Common myeloid progenitor, CD34-positive (primary cell): Measurements from ENCODE around the gene TBCA.

Source experiments
- CTCF ChIA-PET: fragments of 350-600 bp; sonication (Branson Sonifier 250); formaldehyde crosslinking; loops from one replicate; lab custom pipeline; 2021; ENCODE audit warnings: antibody characterized with exemption; lab: Charles Lee
- POLR2A ChIA-PET: fragments of 350-600 bp; sonication (Branson Sonifier 250); formaldehyde crosslinking; loops from one replicate; lab custom pipeline; 2021; ENCODE audit warnings: antibody characterized with exemption; lab: Charles Lee
- DNase-seq, 3 donors: peaks; one replicate each; pipeline versions ENCODE4 v3.0.0 to v3.0.0-alpha.2; 2013
- H3K27ac ChIP-seq, 2 experiments: 1 replicate in 1 of 2; 2 replicates in 1 of 2; pipeline ENCODE4 v1.7.0; 2013; ENCODE audit warnings: inconsistent platforms in 2 of 2, low read length in 2 of 2, mild to moderate bottlenecking in 2 of 2, low read depth in 1 of 2, moderate library complexity in 1 of 2; ENCODE audit not compliant: severe bottlenecking in 2 of 2, insufficient read depth in 1 of 2, poor library complexity in 1 of 2
- H3K27me3 ChIP-seq, 5 experiments: replicated peaks in 2 of 5; 1 replicate in 3 of 5; 2 replicates in 2 of 5; pipeline versions ENCODE4 v1.6.1 to v1.7.0; 2013; ENCODE audit warnings: low read length in 4 of 5, mild to moderate bottlenecking in 2 of 5, moderate library complexity in 2 of 5, inconsistent platforms in 1 of 5; ENCODE audit not compliant: insufficient read depth in 5 of 5, control insufficient read depth in 4 of 5
- H3K36me3 ChIP-seq, 4 experiments: 1 replicate in 2 of 4; 2 replicates in 2 of 4; pipeline versions ENCODE4 v1.6.1 to v1.7.0; 2013; ENCODE audit warnings: low read length in 3 of 4, control low read depth in 1 of 4, mild to moderate bottlenecking in 1 of 4; ENCODE audit not compliant: control insufficient read depth in 4 of 4, insufficient read depth in 4 of 4
- H3K4me1 ChIP-seq, 4 experiments: 1 replicate in 3 of 4; 2 replicates in 1 of 4; pipeline versions ENCODE4 v1.6.1 to v1.7.1; 2013; ENCODE audit warnings: low read length in 3 of 4, mild to moderate bottlenecking in 3 of 4, control low read depth in 1 of 4, inconsistent platforms in 1 of 4, moderate library complexity in 1 of 4; ENCODE audit not compliant: control insufficient read depth in 4 of 4, insufficient read depth in 4 of 4; ENCODE audit errors: control extremely low read depth in 1 of 4
- H3K4me3 ChIP-seq, 7 experiments: 1 replicate in 4 of 7; 2 replicates in 3 of 7; pipeline versions ENCODE4 v1.5.1 to v1.7.0; 2013; ENCODE audit warnings: mild to moderate bottlenecking in 7 of 7, low read length in 6 of 7, moderate library complexity in 6 of 7, inconsistent platforms in 2 of 7, low read depth in 2 of 7, control low read depth in 1 of 7; ENCODE audit not compliant: insufficient read depth in 4 of 7, control insufficient read depth in 1 of 7; ENCODE audit errors: extremely low read depth in 1 of 7
- H3K9me3 ChIP-seq, 5 experiments: 1 replicate in 4 of 5; 2 replicates in 1 of 5; pipeline versions ENCODE4 v1.6.1 to v1.7.1; 2013; ENCODE audit warnings: low read length in 4 of 5, mild to moderate bottlenecking in 2 of 5, inconsistent platforms in 1 of 5, low read depth in 1 of 5, moderate library complexity in 1 of 5; ENCODE audit not compliant: control insufficient read depth in 4 of 5, insufficient read depth in 2 of 5; ENCODE audit errors: control extremely low read depth in 1 of 5
- WGBS: methylation state at CpG from one replicate; pipeline ENCODE4 v1.1.5; 2013; ENCODE audit not compliant: insufficient coverage; 5-methylcytosine and 5-hydroxymethylcytosine counted together

Gene TBCA

DNA sequence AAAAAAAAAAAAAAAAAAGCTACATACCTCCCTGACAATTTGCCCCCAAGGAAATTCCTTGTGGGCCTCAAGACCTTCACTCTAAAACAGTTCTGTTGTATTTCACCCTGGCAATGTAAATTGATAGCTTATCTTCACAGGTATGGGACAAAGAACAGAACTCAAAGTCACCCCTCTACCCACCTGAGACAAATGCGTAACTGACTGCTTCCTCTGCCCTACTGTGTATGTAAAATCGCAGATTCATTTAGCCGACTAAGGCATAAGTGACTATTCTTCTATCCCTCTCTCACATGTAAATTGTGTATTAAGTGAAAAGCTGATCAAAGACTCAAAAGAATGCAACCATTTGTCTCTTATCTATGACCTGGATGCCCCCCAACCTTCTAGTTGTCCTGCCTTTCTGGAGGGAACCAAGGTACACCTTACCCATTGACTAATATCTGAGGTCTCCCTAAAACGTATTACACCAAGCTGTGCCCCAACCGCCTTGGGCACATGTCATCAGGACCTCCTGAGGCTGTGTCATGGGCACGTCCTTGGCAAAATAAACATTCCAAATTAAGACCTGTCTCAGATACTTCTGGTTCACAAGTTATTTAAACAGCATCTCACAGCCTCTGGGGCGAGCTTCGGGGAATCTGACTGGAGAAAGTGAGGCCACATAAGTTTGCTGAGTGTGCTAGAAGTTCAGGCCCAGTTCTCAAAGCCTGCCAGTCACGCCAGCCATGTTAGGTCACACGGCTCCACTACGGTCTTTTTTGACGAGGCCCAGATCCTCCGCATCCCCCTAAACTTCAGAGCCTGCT lies 954 bp downstream of the TBCA start:
- Histone ChIP-seq H3K9me3 (no peaks in the 10 kb centered on the region), H3K27me3 (no peaks in the 10 kb centered on the region), H3K4me1 (peaks cover 15 to 26% (median 21%) of the 10 kb centered on the region in 4 experiments), H3K36me3 (peaks cover 3 to 22% (median 7%) of the 10 kb centered on the region in 4 experiments), H3K27ac (peak overlapping the region; percentile 92 to 97), H3K4me3 (peak overlapping the region; percentile 58 to 83 (median 71))
- WGBS: 3% methylated on average over 5 of the region's 13 CpGs
- POLR2A ChIA-PET: interaction anchor here (0.6 kb wide), 1 partner anchor 960 kb away, joined by 5 read pairs; no protein-coding TSS in a partner anchor
- CTCF ChIA-PET: no interaction called here
- peak; percentile 50 to 83 (median 76) for DNase-seq

GRCh38 chr5:77773734-77774280 lies 2.3 kb downstream of the TBCA start:
- no peak for DNase-seq
- Histone ChIP-seq H3K36me3 (peaks cover 4 to 28% (median 12%) of the 10 kb centered on the region in 4 experiments), H3K4me1 (peaks cover 15 to 26% (median 21%) of the 10 kb centered on the region in 4 experiments), H3K27ac (no peak overlapping the region), H3K9me3 (no peaks in the 10 kb centered on the region), H3K27me3 (no peaks in the 10 kb centered on the region), H3K4me3 (peak overlapping the region in 1 of 7 experiments; percentile 71)
- 100% methylated on average over 1 of the region's 3 CpGs for WGBS
- CTCF ChIA-PET: no interaction called here
- POLR2A ChIA-PET: no interaction called here

GRCh38 chr5:77772729-77773128 lies 3.4 kb downstream of the TBCA start:
- ChIA-PET POLR2A (no interaction called here), CTCF (no interaction called here)
- no peaks in the 10 kb centered on the region for H3K27me3 ChIP-seq
- no peak overlapping the region for H3K4me3 ChIP-seq
- peaks cover 15 to 26% (median 21%) of the 10 kb centered on the region in 4 experiments for H3K4me1 ChIP-seq
- no peak overlapping the region for H3K27ac ChIP-seq
- peaks cover 0 to 2% (median 0%) of the 10 kb centered on the region in 5 experiments for H3K9me3 ChIP-seq
- H3K36me3 ChIP-seq: peaks cover 4 to 37% (median 15%) of the 10 kb centered on the region in 4 experiments
- DNase-seq: no peak

- Histone ChIP-seq H3K9me3 (peaks cover 0 to 7% (median 0%) of the 10 kb centered on the region in 5 experiments), H3K27me3 (no peaks in the 10 kb centered on the region), H3K4me1 (peaks cover 13 to 21% (median 17%) of the 10 kb centered on the region in 4 experiments), H3K27ac (no peak overlapping the region), H3K4me3 (no peak overlapping the region), H3K36me3 (peaks cover 4 to 44% (median 23%) of the 10 kb centered on the region in 4 experiments)
- ChIA-PET CTCF (no interaction called here), POLR2A (no interaction called here)
- DNase-seq: no peak
- WGBS: 86% methylated on average over 5 of the region's 5 CpGs
Measured at GRCh38 chr5:77771452-77771851, 4.7 kb downstream of the TBCA start.

- DNase-seq: no peak
- no peak overlapping the region for H3K4me3 ChIP-seq
- no peaks in the 10 kb centered on the region for H3K27me3 ChIP-seq
- peaks cover 0 to 8% (median 0%) of the 10 kb centered on the region in 5 experiments for H3K9me3 ChIP-seq
- H3K4me1 ChIP-seq: peaks cover 10 to 19% (median 14%) of the 10 kb centered on the region in 4 experiments
- no peak overlapping the region for H3K27ac ChIP-seq
- ChIA-PET CTCF (no interaction called here), POLR2A (no interaction called here)
- 97% methylated on average over 3 of the region's 4 CpGs for WGBS
- peaks cover 4 to 46% (median 23%) of the 10 kb centered on the region in 4 experiments for H3K36me3 ChIP-seq
Measured at GRCh38 chr5:77770293-77771005, 5.7 kb downstream of the TBCA start.

DNA sequence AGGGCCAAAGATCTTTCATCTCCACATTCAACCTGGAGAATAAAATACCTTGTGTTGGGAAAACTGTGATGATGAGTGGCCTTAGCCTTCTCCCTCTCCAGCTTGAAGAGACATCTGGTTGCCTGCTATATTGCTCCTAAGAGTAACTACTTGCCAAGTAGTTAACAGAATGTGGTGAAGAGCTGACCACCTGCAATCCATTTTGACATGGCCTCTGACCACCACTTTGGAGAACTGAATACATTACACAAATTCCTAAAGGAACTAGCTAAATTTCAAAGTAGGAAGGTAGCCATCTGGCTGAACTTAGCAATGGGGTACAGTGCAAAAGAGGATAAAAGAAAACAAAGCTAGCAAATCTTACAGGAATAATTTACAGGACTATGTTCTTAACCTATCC lies 7.2 kb downstream of the TBCA start:
- no peak overlapping the region for H3K4me3 ChIP-seq
- CTCF ChIA-PET: no interaction called here
- peaks cover 5 to 50% (median 24%) of the 10 kb centered on the region in 4 experiments for H3K36me3 ChIP-seq
- no peak for DNase-seq
- peaks cover under 1 to 8% (median 5%) of the 10 kb centered on the region in 4 experiments for H3K4me1 ChIP-seq
- POLR2A ChIA-PET: no interaction called here
- no peaks in the 10 kb centered on the region for H3K27me3 ChIP-seq
- H3K27ac ChIP-seq: no peak overlapping the region
- H3K9me3 ChIP-seq: peaks cover 0 to 15% (median 0%) of the 10 kb centered on the region in 5 experiments
